COLO668 (cell line): ENCODE measurements around the gene TBX19.

Experiments used
- DNase-seq: peaks from one replicate; lab custom pipeline; 2025; ENCODE audit not compliant: unreplicated experiment; lab: John Stamatoyannopoulos, UW

The TBX19 gene

DNA sequence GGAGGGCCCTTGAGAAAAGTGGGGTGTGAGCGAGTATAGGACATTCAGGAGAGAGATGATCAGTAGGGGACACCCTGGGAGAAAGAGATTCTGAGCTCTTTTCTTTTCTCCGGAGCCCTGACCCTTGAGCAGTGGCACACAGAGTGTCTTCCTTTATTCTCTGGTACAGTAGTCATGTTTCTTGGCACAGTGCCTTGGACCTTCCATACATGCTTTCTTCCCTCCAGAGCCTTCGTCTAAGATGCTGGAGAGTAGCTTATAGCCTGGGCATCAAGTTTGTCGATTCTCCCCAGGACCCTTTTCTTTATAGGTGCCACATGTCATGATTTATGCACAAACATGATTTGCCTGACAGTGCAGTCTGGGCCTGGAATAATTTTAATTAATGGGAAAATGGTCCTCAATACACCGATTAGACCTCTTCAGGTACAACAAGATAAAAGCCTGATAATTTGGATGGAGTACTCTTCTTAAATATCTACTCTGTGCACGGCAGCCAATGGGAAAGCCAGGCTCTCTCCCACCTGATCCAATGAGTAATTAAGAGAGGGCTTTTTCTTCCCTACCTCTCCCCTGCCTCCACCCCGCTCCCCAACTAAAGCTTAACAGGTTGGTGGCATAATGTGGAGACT lies at the start of gene TBX19:
TBX19 (plus strand) TSS at position 582 of the 632 bp plus-strand sequence. CDS start 214 bp downstream, outside the sequence.
- DNase-seq = no peak

DNA sequence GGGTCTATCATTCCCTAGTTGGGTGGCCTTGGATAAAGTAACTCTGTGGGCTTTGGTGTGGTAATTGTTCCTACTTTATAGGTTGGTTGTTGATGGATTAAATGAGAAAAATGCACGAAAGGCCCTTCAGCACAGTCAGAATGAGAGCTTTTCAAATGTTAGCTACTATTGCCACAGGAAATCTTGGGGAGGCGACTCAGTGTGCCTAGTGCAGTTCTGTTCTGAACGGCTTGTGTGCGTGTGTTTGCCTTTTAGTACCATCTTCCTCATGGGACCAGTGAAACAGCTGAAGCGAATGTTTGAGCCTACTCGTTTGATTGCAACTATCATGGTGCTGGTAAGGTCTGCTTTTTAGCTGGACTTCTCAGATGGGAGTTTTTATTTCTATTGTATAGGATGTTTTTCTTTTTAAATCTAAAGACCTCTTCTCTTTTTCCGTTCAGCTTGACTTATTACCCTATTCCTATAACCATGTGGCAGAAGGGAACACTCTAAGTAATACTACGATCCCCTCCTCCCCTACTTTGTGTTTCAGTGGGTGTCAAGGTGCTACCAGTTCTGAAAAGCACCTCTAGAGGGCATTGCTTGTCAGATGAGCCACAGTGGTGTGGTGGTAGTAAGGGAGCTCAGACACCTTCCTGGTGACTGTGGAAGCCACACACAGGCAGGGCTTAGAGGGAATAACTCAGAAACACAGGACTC lies 45.7 kb upstream of the TBX19 start:
- peak; percentile 40 for DNase-seq

DNA sequence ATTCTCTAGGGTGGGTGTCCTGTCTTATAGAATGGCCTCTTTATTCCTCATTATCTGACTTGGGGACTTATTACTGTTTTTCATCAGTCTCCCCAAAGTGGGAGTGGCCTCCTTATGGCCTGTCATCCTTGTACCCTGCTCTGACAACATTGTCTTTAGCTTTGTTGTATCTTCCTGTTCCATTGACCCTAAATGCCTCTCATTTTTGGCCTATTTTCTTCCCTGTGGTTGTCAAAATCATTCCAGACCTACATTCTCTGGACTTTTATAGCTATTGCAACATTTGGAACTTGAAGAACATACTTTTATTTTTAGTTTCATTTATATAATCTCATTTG lies 45.2 kb upstream of the TBX19 start:
- DNase-seq = no peak

DNA sequence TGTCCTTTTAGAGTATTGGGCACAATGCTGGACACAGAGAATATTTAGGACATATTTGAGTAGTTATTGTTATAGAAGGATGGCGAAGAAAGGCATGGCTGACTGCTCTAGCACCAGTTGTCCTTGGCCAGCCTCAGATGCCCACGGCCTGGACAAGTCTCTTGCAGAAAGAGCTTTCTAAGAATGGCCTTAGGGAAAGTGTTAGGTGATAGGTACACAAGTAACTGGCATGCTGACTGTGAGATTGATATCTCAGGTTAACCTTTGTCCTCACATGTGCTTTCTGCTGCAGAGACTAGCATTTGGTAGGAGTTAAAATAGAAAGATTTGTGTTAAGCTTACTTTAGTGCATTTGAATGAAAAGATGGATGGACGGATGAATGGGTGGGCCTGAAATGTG lies 44.7 kb upstream of the TBX19 start:
- DNase-seq = no peak

DNA sequence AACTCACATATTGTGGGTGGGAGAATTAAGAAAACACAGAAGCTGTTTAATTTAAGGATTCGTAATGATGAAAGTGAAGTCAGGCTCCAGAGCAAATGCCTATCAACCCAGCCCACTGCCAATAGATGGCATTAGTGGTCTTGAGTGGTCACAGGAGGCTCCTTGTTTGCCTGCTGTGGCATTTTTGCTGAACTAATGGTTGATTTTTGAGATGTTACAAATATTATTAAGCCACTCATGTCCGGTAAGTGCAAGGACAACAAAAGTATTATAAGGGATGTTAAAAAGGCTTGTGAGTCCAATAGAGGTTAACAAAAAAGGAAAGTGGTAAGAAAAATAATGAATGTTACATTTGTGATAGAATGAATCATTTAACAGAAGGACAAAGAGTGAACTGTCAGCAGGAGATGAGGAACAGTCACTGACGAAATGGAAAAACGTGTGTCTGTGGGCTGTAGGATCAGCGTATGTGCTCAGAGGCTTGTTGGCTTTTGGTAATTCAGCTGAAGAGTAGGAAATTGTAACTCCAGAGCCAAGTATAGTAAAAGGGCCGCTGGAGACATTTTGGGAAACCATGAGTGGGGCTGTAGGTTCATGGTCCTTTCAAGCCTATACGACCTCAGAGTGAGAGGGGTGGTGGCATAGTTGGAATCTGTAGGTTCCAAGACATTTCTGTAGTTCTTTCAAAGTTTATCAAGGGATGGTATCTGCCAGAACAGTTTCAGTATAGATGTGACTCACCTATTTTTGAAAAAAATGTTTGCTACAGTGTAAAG lies 43.7 kb upstream of the TBX19 start:
- no peak for DNase-seq

DNA sequence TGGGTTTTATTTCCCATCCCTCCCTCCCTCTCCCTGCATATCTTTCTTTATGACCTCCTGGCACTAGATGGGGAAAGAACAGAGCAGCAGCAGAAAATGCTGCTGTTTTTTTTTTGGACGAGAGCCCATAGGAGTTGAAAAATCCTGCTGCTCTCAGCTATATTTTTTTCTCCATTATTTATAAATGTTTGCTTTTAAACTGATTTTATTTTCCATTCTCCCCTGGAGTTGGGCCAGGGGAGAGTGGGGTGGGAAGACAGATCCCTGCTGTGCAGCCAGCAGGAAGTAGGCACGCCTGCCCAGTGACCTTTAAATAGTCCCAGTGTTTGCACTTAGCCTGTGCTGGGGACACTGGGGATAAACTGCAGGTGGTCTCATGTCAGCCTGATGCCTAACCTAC lies 37.5 kb upstream of the TBX19 start:
- no peak for DNase-seq

DNA sequence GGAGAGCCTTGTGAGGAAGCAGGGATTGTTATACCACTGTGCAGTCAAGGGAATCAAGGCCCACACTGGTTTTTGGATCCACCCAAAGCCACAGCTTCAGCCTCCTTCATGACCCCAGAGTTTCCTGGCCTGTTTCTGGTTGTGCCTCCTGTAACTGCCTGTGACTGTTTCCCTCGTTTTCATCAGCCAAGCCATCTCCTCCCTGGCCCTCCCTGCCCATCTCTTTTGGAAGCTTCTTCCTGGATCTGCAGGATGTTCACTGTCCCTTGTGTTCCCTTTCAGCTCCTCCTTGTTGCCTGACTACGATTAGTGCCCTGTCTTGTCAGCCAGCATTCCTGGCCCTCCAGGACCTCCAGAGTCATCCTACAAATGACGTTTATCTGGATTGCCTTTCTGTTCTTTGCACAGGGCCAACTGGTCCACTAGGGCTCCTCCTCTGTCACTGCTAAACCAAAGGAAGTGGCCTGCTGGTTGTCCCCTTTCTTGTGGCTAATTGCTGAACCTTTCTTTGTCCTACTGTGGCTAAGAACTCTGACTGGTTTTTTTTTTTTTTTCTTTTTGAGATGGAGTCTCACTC lies 37.0 kb upstream of the TBX19 start:
- no peak for DNase-seq

DNA sequence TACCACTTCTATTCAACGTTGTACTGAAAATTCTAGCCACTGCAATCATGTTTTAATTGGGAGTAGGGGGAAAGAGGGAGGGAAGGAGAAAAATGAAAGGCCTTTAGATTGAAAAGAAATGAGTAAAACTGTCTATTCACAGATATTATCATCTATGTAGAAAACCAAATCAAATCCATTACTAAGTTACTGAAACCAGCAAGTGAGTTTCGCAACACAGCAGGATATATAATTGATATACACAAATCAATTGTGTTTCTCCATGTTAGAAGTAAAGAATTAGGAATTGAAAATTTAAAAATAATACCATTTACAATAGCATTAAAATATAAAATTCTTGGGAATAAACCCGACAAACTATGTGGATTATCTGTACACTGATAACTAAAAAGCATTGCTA lies 35.6 kb upstream of the TBX19 start:
- no peak for DNase-seq

DNA sequence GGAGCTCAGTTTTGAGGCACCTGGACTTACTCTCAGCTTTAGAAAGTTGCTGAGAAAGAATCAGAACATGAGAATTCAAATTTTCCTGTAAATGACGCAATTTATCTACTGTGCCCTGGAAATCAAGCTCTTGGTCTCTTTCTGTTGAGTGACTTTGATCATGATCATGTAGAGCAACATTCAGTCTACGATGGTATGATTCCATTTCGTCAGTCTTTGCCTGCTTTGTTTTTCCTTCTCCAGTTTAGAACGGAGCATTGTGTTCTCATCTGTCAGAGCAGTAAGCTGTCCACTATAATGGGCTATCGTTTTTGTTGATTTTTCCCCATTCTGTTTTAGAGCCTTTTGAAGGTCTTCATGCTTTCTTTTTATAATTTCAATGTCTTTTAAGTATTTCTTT lies 34.2 kb upstream of the TBX19 start:
- no peak for DNase-seq

DNA sequence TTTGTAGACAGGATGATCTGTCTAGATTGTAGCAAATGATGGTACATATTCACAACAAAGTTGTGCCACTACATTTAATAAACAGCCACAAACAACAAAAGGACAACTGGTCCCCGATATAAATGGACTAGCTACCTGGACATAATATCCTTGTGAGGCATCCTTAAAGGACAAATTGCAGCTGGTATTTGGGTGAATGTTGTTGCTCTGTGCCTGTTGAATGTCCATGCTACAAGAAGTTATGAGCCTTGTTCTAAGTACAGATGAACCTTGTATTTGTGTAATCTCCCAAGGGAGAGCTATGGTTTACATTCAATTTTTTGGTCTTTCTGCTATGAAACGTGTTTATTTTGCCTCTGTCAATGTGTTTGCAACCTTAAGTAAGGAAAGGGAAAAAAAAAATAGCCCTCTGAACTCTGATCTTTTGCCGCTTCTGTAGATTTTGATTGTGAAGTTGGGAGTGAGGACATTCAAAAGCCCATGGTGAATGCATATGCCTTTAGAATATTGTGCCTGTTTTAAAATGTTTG lies 28.4 kb upstream of the TBX19 start:
- no peak for DNase-seq

DNA sequence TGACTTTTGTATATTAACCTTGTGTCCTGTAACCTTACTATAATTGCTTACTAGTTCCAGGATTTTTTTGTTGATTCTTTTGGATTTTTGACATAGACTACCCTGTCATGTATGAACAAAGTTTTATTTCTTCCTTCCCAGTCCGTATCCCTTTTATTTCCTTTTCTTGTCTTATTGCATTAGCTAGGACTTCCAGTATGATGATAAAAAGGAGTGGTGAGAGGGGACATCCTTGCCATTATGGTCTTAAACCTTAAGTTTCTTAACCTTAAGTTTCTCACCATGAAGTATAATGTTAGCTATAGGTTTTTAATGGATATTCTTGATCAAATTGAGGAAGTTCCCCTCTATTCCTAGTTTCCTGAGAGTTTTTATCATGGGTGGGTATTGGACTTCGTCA lies 24.5 kb upstream of the TBX19 start:
- no peak for DNase-seq

DNA sequence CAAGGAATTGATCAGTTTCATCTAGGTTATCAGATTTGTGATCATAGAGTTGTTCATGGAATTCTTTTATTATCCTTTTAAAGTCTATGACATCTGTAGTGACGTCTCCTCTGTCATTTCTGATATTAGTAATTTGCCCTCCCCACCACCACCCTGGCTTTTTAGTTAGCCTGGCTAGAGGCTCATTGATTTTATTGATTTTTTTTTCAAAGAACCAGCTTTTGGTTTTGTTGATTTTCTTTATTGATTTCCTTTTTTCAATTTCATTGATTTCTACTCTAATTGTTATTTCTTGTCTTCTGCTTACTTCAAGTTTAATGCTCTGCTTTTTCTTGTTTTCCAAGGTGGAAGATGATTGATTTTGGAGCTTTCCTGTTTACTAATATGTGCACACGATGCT lies 23.3 kb upstream of the TBX19 start:
- DNase-seq = no peak

DNA sequence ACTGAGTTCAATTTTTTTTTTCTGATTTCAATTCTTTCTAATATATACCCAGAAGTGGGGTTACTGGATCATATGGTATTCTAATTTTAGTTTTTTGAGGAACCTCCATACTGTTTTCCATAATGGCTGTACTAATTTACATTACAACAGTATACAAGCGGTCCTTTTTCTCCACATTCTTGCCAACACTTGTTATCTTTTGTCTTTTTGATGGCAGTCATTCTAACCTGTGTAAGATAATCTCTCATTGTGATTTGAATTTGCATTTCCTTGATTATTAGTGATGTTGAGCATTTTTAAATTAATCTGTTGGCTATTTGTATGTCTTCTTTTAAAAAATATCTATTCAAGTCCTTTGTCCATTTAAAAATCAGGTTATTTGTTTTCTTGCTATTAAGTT lies 21.1 kb upstream of the TBX19 start:
- DNase-seq = no peak

DNA sequence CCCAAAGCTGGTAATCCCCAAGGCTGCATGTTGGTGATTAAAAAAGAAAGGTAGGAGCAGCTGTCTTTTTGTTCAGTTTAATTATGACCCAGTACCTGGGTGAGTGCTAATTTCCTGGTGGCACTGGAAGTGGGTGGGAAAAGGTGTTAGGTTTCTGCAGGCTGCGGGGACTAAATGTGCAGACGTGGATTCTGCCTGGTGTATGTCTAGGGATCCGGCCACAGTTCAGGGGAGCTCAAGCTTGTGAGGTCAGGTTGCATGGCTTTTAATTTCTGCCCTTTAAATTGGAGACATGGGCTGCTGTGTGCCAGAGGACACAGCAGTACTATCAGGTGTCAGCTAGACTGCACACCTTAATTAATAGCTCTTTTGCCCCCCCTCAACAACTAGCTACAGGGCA lies 20.3 kb upstream of the TBX19 start:
- peak; percentile 80 for DNase-seq

DNA sequence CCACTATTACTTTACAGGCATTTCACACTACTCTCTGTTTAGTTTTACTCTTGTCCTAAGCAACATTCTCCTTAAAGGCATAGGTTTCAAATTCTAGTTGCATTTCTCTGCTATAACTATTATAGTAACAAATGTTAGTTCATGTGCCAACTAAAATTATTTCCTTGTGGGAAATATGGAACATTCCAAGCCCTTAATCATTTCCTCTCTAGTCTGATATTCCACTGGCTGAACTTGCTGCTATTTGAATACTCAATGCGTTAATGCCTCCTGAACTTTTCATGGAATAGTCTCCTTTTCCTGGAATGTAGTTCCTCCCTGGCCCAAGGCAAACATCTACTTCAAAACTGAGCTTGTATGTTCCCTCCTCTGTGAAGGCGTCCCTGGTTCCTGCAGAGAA lies 19.3 kb upstream of the TBX19 start:
- no peak for DNase-seq

DNA sequence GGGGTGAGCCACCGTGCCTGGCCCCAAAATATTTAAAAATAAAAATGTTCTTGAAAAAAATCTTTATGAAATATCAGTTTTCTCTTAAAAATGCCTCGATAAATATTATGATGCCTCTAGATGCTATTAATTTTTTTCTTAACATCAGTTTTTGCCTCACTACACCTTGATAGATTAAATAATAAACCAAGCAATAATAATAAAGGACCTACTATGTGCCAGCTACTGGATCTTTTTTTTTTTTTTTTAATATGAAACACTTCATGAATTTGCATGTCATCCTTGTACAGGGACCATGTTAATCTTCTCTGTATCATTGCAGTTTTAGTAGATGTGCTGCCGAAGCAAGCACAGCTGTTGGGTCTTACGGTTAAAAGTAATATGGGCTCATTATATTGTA lies 17.5 kb upstream of the TBX19 start:
- no peak for DNase-seq

DNA sequence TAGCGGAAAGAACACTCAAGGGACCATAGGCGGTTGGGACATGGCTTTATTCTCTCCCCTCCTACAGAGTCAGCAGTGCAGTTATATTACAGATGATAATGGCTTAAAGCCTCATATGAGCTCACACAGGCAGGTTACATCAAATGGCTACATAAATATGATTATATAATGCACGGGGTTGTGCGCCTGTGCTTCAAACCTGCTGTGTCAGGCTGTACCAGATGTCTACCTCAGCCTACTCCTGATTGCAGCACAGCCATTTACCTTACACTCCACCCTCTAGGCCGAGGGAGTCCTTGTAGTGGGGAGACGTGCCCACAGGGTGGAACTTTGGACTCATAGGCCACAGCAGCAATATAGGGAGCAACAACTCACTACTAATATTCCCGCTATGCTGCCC lies 16.4 kb upstream of the TBX19 start:
- DNase-seq = no peak

DNA sequence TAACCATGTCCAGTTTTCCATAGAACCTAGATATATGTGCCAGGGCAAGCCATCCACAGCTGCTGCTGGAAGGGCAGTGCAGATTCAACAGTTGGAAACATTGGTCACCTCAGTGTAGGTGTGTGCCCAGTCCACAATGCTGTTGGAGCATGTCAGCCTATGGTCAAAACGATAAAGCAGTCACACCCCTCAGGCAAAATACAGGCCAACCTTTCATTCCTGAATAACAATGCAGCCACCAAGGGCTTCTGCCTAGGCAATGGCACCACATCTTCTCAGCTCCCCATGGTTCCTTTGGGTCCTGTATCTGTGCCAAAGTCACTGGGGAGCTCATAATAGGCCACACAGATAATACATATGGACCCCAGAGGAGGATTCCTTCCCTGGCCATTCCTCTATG lies 15.1 kb upstream of the TBX19 start:
- DNase-seq = no peak

DNA sequence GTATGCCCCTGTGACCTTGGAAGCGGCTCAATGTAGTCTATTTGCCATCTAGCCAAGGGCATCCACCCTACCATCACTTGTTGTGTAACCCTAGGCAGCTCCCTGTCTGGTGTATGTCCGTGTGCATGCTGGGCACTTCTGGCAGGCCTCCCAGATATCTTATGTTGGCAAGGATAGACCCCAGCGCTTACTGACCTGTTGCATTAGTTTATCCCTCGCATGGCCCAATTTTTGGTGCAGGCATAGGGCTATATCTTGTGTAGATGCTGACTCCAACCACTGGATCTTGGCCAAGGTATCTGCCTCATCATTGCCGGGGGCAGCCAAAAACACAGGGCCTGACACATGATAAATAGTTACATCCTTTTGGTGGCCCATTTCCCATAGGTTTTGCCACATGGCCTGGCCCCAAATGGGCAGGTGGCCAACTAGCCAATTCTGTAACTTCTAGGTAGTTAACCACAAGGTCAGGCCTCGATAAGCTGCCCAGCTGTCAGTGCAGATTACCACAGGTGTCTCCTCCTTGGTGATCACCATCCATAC lies 14.0 kb upstream of the TBX19 start:
- no peak for DNase-seq

DNA sequence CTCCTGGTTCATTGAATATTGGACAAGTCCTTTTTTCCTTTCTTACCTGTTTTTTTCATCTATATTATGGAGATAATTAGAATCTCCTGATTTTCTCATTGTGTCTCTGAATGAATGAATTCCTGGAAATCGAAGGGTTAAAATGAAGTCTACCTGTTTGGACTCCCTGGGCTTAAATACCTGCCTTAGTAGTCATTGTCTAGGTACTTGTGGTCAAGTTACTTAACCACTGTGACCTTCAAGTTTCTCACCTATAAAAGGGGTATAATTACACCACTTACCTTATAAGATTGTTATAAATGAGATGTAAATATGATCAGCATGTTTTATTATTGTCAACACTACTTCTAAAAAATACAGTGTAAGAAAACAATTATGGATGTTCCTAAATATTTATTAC lies 9.0 kb upstream of the TBX19 start:
- no peak for DNase-seq

DNA sequence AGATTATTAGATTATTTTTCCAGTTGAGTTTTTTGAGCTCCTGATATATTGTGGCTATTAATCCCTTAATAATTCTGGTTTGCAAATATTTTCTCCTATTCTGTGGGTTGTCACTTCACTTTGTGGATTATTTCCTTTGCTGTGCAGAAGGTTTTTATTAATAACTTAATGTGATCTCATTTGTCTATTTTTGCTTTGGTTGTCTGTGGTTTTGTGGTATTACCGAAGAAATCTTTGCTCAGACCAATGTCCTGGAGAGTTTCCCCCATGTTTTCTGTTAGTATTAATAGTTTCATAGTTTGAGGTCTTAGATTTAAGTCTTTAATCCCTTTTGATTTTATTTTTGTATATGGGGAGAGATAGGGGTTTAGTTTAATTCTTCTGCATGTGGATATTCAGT lies 7.1 kb upstream of the TBX19 start:
- no peak for DNase-seq

DNA sequence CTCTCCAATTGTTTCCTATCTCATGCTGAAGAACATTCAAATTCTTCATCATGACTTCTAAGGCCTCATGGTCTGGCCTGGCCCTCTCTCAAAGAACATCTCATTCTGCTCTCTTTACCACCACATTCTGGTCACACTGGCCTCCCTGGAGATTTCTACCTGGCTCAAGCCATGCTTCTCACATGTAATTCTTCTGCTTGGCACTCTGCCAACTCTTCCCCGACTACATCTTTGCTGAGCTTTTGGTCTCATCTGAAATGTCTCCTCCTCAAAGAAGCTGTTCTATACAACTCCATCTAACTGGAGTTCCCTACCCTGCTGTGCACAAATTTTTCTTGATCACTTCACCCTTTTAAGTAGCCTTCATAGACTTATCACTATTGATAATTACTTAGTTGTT lies 1.4 kb upstream of the TBX19 start:
- DNase-seq = peak; percentile 18
